Measurements from ENCODE around the gene SRD5A2.

DNA sequence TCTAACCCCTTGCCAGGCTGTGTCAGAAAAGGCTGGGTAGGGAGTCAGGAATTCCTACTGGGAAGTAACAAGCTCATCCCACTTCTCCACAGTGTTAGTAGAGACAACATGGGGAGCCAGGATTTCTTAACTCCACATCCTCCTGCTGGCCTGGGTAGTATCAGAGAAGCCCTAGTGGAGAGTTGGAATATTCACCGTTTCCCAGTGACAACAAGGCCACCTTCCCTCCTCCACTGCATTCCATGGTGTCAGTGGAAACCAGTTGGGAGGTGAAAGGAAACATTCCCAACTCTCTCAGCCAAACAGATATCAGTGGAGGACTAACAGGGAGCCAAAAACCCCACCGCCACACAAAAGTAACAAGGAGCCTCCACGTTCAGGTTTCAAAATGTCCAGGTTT is 41.2 kb downstream of the SRD5A2 start:
- TF ChIP-seq, protein P1, sequence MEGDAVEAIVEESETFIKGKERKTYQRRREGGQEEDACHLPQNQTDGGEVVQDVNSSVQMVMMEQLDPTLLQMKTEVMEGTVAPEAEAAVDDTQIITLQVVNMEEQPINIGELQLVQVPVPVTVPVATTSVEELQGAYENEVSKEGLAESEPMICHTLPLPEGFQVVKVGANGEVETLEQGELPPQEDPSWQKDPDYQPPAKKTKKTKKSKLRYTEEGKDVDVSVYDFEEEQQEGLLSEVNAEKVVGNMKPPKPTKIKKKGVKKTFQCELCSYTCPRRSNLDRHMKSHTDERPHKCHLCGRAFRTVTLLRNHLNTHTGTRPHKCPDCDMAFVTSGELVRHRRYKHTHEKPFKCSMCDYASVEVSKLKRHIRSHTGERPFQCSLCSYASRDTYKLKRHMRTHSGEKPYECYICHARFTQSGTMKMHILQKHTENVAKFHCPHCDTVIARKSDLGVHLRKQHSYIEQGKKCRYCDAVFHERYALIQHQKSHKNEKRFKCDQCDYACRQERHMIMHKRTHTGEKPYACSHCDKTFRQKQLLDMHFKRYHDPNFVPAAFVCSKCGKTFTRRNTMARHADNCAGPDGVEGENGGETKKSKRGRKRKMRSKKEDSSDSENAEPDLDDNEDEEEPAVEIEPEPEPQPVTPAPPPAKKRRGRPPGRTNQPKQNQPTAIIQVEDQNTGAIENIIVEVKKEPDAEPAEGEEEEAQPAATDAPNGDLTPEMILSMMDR (IDR thresholded peaks at IDR 0.05), result no peak
- TF ChIP-seq POLR2AphosphoS5 (IDR thresholded peaks at IDR 0.05; ENCODE audit: insufficient read depth in 1 of 2, low read depth in 1 of 2), result no peak
